NB4 (cell line): Measurements from ENCODE around the gene GPR35.
A peak's percentile ranks its signal among the peaks of the same experiment; 100 is the strongest.
"Not testable (repeated sequence)": the region's sequence is repeated elsewhere in the genome, so short reads cannot be mapped to it uniquely, and the experiment has no call there.

ENCODE experiments used
- DNase-seq: peaks from one replicate; pipeline ENCODE4 v3.0.0; 2010; ENCODE audit warnings: low read depth
- H3K4me3 ChIP-seq: one replicate; pipeline ENCODE4 v1.5.1; 2011; ENCODE audit warnings: mild to moderate bottlenecking, low read depth, low read length, moderate library complexity
- MAX ChIP-seq: IDR thresholded peaks from 2 replicates; pipeline ENCODE4 v1.6.1; 2011; ENCODE audit warnings: low read depth, low read length
- MYC ChIP-seq: IDR thresholded peaks from 2 replicates; pipeline ENCODE4 v1.6.1; 2011; ENCODE audit warnings: low read depth, low read length
- POLR2A ChIP-seq: IDR thresholded peaks from 2 replicates; pipeline ENCODE4 v1.6.1; 2011; ENCODE audit warnings: mild to moderate bottlenecking; ENCODE audit not compliant: insufficient read length; ENCODE audit errors: extremely low read depth
- TF ChIP-seq, protein P1 (sequence below): IDR thresholded peaks from one replicate; pipeline ENCODE4 v1.5.1; 2012; ENCODE audit warnings: low read depth, low read length

GPR35 gene

DNA sequence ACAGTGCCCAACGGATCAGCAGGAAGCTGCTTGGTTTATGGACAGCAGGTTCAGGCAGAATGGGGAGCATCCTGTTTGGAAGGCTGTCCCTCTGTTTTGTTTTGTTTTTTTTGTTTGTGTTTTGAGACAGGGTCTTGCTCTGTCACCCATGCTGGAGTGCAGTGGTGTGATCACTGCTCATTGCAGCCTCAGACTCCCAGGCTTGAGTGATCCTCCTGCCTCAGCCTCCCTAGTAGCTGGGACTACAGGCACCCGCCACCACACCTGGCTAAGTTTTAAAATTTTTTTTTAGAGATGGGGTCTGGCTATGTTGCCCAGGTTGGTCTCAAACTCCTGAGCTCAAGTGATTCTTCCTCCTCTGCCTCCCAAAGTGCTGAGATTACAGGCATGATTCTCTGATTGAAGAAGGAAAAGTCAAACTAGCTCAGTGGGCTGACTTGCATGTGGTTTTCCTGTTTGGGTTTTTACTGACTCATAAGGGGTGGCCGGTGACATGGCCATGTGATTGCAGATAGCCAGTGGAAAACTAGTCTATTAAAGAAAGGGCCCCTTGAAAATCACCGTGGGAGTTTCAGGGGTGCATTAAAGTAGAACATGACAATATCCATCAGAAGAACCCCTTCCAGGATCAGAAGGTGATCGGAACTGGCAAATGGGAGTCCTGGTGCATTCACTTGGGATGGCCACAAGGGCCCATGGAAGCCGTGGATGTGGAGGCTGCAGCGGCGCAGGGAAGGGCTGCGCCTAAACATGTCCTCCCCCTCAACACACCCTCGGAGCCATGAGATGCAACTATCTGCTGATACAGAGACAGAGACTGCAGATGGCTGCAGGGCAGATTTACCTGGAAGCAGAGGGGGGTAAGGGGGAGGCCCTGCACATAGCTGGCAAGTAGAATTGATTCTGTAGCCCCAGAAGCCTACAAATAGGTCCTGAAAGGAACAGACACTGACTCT lies 30.9 kb downstream of the GPR35 start:
- no peak overlapping the region for H3K4me3 ChIP-seq
- DNase-seq: peak; percentile 70
- peak; percentile 22; the same call in 1 of the 2 replicates for TF ChIP-seq MYC
- peak; percentile 75 for TF ChIP-seq MAX
- TF ChIP-seq POLR2A: no peak
- TF ChIP-seq, protein P1, sequence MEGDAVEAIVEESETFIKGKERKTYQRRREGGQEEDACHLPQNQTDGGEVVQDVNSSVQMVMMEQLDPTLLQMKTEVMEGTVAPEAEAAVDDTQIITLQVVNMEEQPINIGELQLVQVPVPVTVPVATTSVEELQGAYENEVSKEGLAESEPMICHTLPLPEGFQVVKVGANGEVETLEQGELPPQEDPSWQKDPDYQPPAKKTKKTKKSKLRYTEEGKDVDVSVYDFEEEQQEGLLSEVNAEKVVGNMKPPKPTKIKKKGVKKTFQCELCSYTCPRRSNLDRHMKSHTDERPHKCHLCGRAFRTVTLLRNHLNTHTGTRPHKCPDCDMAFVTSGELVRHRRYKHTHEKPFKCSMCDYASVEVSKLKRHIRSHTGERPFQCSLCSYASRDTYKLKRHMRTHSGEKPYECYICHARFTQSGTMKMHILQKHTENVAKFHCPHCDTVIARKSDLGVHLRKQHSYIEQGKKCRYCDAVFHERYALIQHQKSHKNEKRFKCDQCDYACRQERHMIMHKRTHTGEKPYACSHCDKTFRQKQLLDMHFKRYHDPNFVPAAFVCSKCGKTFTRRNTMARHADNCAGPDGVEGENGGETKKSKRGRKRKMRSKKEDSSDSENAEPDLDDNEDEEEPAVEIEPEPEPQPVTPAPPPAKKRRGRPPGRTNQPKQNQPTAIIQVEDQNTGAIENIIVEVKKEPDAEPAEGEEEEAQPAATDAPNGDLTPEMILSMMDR: no peak

DNA sequence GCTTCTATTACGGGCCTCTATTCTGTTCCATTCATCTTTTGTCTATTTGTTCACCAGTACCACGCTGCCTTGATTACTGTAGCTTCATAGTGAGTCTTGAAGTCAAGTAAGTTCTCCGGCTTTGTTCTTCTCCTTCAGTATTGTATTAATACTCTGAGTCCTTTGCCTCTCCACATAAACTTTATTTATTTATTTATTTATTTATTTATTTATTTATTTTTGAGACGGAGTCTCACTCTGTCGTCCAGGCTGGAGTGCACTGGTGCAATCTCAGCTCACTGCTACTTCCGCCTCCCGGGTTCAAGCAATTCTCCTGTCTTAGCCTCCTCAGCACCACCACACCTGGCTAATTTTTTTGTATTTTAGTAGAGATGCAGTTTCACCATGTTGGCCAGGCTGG lies 34.6 kb downstream of the GPR35 start:
- DNase-seq, H3K4me3 ChIP-seq: not testable (repeated sequence)

DNA sequence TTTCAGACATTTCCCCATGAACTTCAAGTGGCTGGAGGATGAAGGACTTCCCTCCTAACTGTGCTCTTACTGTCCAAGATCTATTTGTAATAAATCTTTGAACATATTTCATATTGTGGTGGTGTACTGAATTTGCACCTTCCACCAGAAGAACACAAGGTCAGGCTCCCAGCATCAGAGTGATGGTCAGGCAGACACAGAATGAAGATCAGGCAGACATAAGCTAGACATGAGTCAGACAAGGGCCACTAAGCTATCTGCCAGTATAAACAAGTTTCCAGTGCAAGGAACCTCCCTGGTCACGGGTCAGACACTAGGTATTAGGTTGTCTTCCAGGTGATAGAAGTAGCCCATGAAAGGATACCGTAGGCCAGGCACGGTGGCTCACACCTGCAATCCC lies 37.4 kb downstream of the GPR35 start:
- TF ChIP-seq, protein P1: no peak
- TF ChIP-seq POLR2A (no peak), MYC (no peak), MAX (no peak)
- no peak for DNase-seq
- no peak overlapping the region for H3K4me3 ChIP-seq

GRCh38 chr2:240663546-240664190 lies 38.4 kb downstream of the GPR35 start:
- TF ChIP-seq MYC (no peak), POLR2A (no peak), MAX (no peak)
- TF ChIP-seq, protein P1: no peak
- no peak overlapping the region for H3K4me3 ChIP-seq
- DNase-seq: no peak

- DNase-seq: no peak
- H3K4me3 ChIP-seq: no peak overlapping the region
- no peak for TF ChIP-seq POLR2A
- TF ChIP-seq MAX: no peak
- TF ChIP-seq, protein P1: no peak
- no peak for TF ChIP-seq MYC
These were observed 39.3 kb downstream of the GPR35 start for GRCh38 chr2:240664622-240665021.

DNA sequence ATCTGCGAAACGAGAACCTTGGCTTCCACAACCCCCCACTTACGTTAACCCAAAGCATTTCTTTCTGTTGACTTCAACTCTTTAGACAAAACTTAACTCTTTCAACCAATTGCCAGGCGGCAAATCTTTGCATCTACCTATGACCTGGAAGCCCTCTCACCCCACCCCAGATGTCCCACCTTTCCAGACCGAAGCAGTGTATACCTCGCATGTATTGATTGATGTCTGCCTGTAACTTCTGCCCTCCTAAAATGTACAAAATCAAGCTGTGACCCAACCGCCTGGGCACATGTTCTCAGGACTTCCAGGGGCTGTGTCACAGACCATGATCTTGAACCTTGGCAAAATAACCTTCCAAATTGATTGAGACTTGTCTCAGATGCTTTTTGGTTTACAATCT lies 45.1 kb downstream of the GPR35 start:
- DNase-seq: no peak
- TF ChIP-seq MAX: no peak
- TF ChIP-seq MYC: no peak
- no peak for TF ChIP-seq POLR2A
- TF ChIP-seq, protein P1: no peak
- no peak overlapping the region for H3K4me3 ChIP-seq
